Mesendoderm (in vitro differentiated cells): ENCODE data around the gene TRERF1.

Experiments
- DNase-seq: peaks from one replicate; pipeline ENCODE4 v3.0.0; 2013
- H2AK5ac ChIP-seq: 2 replicates; pipeline ENCODE4 v1.6.1; 2013; ENCODE audit warnings: low read length, inconsistent platforms
- H2BK120ac ChIP-seq: 2 replicates; pipeline ENCODE4 v1.6.1; 2013; ENCODE audit warnings: low read depth, mild to moderate bottlenecking, low read length, moderate library complexity, mixed read lengths
- H2BK15ac ChIP-seq: replicated peaks from 2 replicates; pipeline ENCODE4 v1.6.1; 2013; ENCODE audit warnings: low read depth, mild to moderate bottlenecking, moderate library complexity
- H2BK5ac ChIP-seq: 2 replicates; pipeline ENCODE4 v1.6.1; 2013; ENCODE audit warnings: low read length, inconsistent platforms
- H3K18ac ChIP-seq: 2 replicates; pipeline ENCODE4 v1.6.1; 2013; ENCODE audit warnings: mild to moderate bottlenecking, low read length, mixed read lengths
- H3K23ac ChIP-seq: one replicate; pipeline ENCODE4 v1.6.1; 2013; ENCODE audit warnings: low read length
- H3K27ac ChIP-seq: 2 replicates; pipeline ENCODE4 v1.5.1; 2013; ENCODE audit warnings: low read depth, mild to moderate bottlenecking, inconsistent platforms, low read length, moderate library complexity
- H3K27me3 ChIP-seq: 2 replicates; pipeline ENCODE4 v1.6.1; 2013; ENCODE audit warnings: low read length, control low read depth, mild to moderate bottlenecking, inconsistent platforms; ENCODE audit not compliant: insufficient read depth, poor library complexity
- H3K36me3 ChIP-seq: 2 replicates; pipeline ENCODE4 v1.6.1; 2013; ENCODE audit warnings: low read length, inconsistent platforms; ENCODE audit not compliant: control insufficient read depth, insufficient read depth
- H3K4ac ChIP-seq: one replicate; pipeline ENCODE4 v1.6.1; 2013; ENCODE audit warnings: low read depth, mild to moderate bottlenecking, low read length, moderate library complexity
- H3K4me1 ChIP-seq: 2 replicates; pipeline ENCODE4 v1.6.1; 2013; ENCODE audit warnings: low read depth, low read length, inconsistent platforms; ENCODE audit not compliant: control insufficient read depth
- H3K4me2 ChIP-seq: 2 replicates; pipeline ENCODE4 v1.6.1; 2013; ENCODE audit warnings: low read length
- H3K4me3 ChIP-seq: 2 replicates; pipeline ENCODE4 v1.5.1; 2013; ENCODE audit warnings: mild to moderate bottlenecking, low read length
- H3K56ac ChIP-seq: one replicate; pipeline ENCODE4 v1.6.1; 2013; ENCODE audit warnings: low read length
- H3K79me1 ChIP-seq: 2 replicates; pipeline ENCODE4 v1.6.1; 2013; ENCODE audit warnings: low read length, inconsistent platforms
- H3K79me2 ChIP-seq: 2 replicates; pipeline ENCODE4 v1.6.1; 2013; ENCODE audit warnings: mild to moderate bottlenecking, low read length; ENCODE audit not compliant: control insufficient read depth, insufficient read depth
- H3K9ac ChIP-seq: 2 replicates; pipeline ENCODE4 v1.6.1; 2013; ENCODE audit warnings: low read length, inconsistent platforms
- H4K5ac ChIP-seq: one replicate; pipeline ENCODE4 v1.6.1; 2013; ENCODE audit warnings: low read length
- H4K8ac ChIP-seq: one replicate; pipeline ENCODE4 v1.6.1; 2013; ENCODE audit warnings: low read depth, mild to moderate bottlenecking, control low read depth, low read length, moderate library complexity
- WGBS: extraction: QIAGEN DNeasy Blood & Tissue Kit; methylation state at CpG from one replicate; pipeline ENCODE4 v1.1.7; 2013; ENCODE audit warnings: low lambda C conversion rate, missing lambda C conversion rate; ENCODE audit not compliant: insufficient coverage; ENCODE audit errors: extremely low coverage; 5-methylcytosine and 5-hydroxymethylcytosine counted together

The TRERF1 gene

GRCh38 chr6:42337985-42338743 lies 113.6 kb downstream of the TRERF1 start:
- H3K4me3 ChIP-seq, result no peak overlapping the region
- no peak overlapping the region for H3K18ac ChIP-seq
- no peak overlapping the region for H3K4me2 ChIP-seq
- H3K79me1 ChIP-seq, result no peaks in the 10 kb centered on the region
- no peak overlapping the region for H2BK5ac ChIP-seq
- H3K23ac ChIP-seq, result no peak overlapping the region
- no peak overlapping the region for H3K27ac ChIP-seq
- H4K5ac ChIP-seq, result no peak overlapping the region
- H3K56ac ChIP-seq, result no peak overlapping the region
- H3K4ac ChIP-seq, result no peak overlapping the region
- H2BK120ac ChIP-seq, result no peak overlapping the region
- H4K8ac ChIP-seq, result no peak overlapping the region
- H3K4me1 ChIP-seq, result no peaks in the 10 kb centered on the region
- H2AK5ac ChIP-seq, result no peak overlapping the region
- DNase-seq, result no peak
- H3K27me3 ChIP-seq, result no peaks in the 10 kb centered on the region
- no peak overlapping the region for H2BK15ac ChIP-seq
- no peak overlapping the region for H3K9ac ChIP-seq
- H3K36me3 ChIP-seq, result no peaks in the 10 kb centered on the region
- H3K79me2 ChIP-seq, result no peaks in the 10 kb centered on the region
- WGBS, result no CpG with 5 or more reads among the region's 11 CpGs

GRCh38 chr6:42336431-42336830 lies 115.3 kb downstream of the TRERF1 start:
- Histone ChIP-seq H3K9ac (no peak overlapping the region), H3K4me2 (no peak overlapping the region), H4K5ac (no peak overlapping the region), H2BK120ac (no peak overlapping the region), H3K79me1 (no peaks in the 10 kb centered on the region), H3K79me2 (no peaks in the 10 kb centered on the region), H3K27ac (no peak overlapping the region), H2AK5ac (no peak overlapping the region), H3K56ac (no peak overlapping the region), H4K8ac (no peak overlapping the region), H2BK15ac (no peak overlapping the region), H2BK5ac (no peak overlapping the region), H3K4ac (no peak overlapping the region), H3K23ac (no peak overlapping the region), H3K27me3 (no peaks in the 10 kb centered on the region), H3K18ac (no peak overlapping the region), H3K4me3 (no peak overlapping the region), H3K4me1 (no peaks in the 10 kb centered on the region), H3K36me3 (no peaks in the 10 kb centered on the region)
- no CpG with 5 or more reads among the region's 5 CpGs for WGBS
- DNase-seq, result no peak

- H3K4me1 ChIP-seq, result peaks cover 5% of the 10 kb centered on the region
- no peak overlapping the region for H3K18ac ChIP-seq
- no peak overlapping the region for H3K4ac ChIP-seq
- H4K8ac ChIP-seq, result no peak overlapping the region
- no peaks in the 10 kb centered on the region for H3K36me3 ChIP-seq
- no peak overlapping the region for H2AK5ac ChIP-seq
- no peaks in the 10 kb centered on the region for H3K79me1 ChIP-seq
- no peak overlapping the region for H3K9ac ChIP-seq
- no peaks in the 10 kb centered on the region for H3K79me2 ChIP-seq
- H3K27me3 ChIP-seq, result no peaks in the 10 kb centered on the region
- WGBS, result 100% methylated on average over 1 of the region's 5 CpGs
- H3K27ac ChIP-seq, result no peak overlapping the region
- H3K23ac ChIP-seq, result no peak overlapping the region
- H3K56ac ChIP-seq, result no peak overlapping the region
- H2BK120ac ChIP-seq, result no peak overlapping the region
- no peak overlapping the region for H2BK15ac ChIP-seq
- no peak overlapping the region for H3K4me3 ChIP-seq
- H4K5ac ChIP-seq, result no peak overlapping the region
- no peak for DNase-seq
- no peak overlapping the region for H2BK5ac ChIP-seq
- H3K4me2 ChIP-seq, result no peak overlapping the region
Observed at GRCh38 chr6:42335896-42336295, 115.8 kb downstream of the TRERF1 start.

GRCh38 chr6:42334870-42335269 lies 116.9 kb downstream of the TRERF1 start:
- Histone ChIP-seq H3K36me3 (no peaks in the 10 kb centered on the region), H2BK15ac (no peak overlapping the region), H4K8ac (no peak overlapping the region), H2BK120ac (no peak overlapping the region), H3K79me1 (no peaks in the 10 kb centered on the region), H3K4ac (no peak overlapping the region), H3K27ac (no peak overlapping the region), H2AK5ac (no peak overlapping the region), H3K56ac (no peak overlapping the region), H3K23ac (no peak overlapping the region), H3K27me3 (no peaks in the 10 kb centered on the region), H3K4me3 (no peak overlapping the region), H3K18ac (no peak overlapping the region), H3K9ac (no peak overlapping the region), H4K5ac (no peak overlapping the region), H3K4me2 (no peak overlapping the region), H3K79me2 (no peaks in the 10 kb centered on the region), H3K4me1 (peaks cover 5% of the 10 kb centered on the region), H2BK5ac (no peak overlapping the region)
- no peak for DNase-seq
- WGBS, result no CpG with 5 or more reads among the region's 2 CpGs

- no peak overlapping the region for H3K4ac ChIP-seq
- H3K4me1 ChIP-seq, result peaks cover 5% of the 10 kb centered on the region
- no peak overlapping the region for H3K9ac ChIP-seq
- no peak overlapping the region for H2BK120ac ChIP-seq
- H4K8ac ChIP-seq, result no peak overlapping the region
- H3K79me1 ChIP-seq, result no peaks in the 10 kb centered on the region
- H2BK5ac ChIP-seq, result no peak overlapping the region
- H3K4me2 ChIP-seq, result no peak overlapping the region
- H3K27me3 ChIP-seq, result no peaks in the 10 kb centered on the region
- no peak overlapping the region for H2BK15ac ChIP-seq
- H3K36me3 ChIP-seq, result no peaks in the 10 kb centered on the region
- H3K23ac ChIP-seq, result no peak overlapping the region
- H3K79me2 ChIP-seq, result no peaks in the 10 kb centered on the region
- H3K27ac ChIP-seq, result no peak overlapping the region
- H3K18ac ChIP-seq, result no peak overlapping the region
- no peak overlapping the region for H3K4me3 ChIP-seq
- no peak for DNase-seq
- H3K56ac ChIP-seq, result no peak overlapping the region
- no peak overlapping the region for H4K5ac ChIP-seq
- H2AK5ac ChIP-seq, result no peak overlapping the region
- WGBS, result no CpG with 5 or more reads among the region's 6 CpGs
Observed at GRCh38 chr6:42333612-42334011, 118.1 kb downstream of the TRERF1 start.

- Histone ChIP-seq H3K27me3 (no peaks in the 10 kb centered on the region), H2AK5ac (no peak overlapping the region), H3K79me2 (no peaks in the 10 kb centered on the region), H3K4me2 (no peak overlapping the region), H2BK15ac (no peak overlapping the region), H3K36me3 (no peaks in the 10 kb centered on the region), H3K79me1 (no peaks in the 10 kb centered on the region), H3K18ac (no peak overlapping the region), H4K5ac (no peak overlapping the region), H3K27ac (no peak overlapping the region), H3K23ac (no peak overlapping the region), H4K8ac (no peak overlapping the region), H3K56ac (no peak overlapping the region), H3K9ac (no peak overlapping the region), H2BK120ac (no peak overlapping the region), H3K4me3 (no peak overlapping the region), H2BK5ac (no peak overlapping the region), H3K4ac (no peak overlapping the region), H3K4me1 (peaks cover 5% of the 10 kb centered on the region)
- WGBS, result no CpG with 5 or more reads among the region's 4 CpGs
- DNase-seq, result no peak
Observed at GRCh38 chr6:42332916-42333315, 118.8 kb downstream of the TRERF1 start.
